ENCODE results near the gene TREM2.

TREM2 gene

DNA sequence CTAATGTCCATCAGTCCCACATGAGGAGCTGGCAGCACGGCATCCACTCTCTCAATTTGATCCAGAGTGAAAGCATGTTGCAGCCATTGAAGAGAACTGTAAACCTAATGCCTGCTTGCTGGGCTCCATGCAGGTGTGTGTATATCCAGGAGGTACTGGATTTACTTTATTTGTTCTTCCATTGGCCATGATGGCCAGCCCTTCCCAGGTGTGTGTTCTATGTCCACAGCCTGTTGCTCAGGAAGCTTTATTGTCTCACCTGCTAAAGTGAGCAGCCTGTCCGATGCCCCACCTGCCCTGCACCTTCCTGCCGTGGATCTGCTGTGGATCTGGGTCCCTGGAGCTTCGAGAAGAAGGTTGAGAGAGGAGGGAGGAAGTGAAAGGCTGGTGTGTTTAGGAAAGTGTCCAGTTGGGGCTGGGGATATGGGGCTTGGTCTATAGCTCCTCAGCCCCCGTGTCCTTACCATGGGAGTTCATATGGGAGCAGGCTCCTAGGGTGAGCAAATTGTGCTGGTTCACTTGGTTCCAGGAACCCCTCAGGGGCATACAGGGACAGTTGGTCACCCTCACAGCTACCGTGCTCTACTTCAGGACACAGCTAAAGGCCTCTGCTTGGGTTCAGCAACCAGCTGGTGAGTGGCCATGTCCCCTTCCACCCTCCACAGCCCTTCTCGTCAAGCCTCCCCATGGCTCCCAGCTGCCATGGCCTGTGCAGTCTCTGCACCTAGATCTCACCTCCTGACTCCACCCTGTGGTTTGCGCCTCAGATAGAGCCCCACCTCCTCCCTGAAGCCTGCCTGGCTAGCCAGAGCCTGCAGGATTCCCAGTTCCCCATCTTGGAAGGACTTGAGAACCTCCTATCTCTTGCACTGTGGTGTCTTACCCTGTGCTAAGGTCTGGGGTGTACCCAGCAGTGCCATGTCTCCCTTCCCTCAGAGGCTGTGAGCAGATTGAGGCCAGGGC, 25.3 kb upstream of the TREM2 start:
- TF ChIP-seq, protein P1, sequence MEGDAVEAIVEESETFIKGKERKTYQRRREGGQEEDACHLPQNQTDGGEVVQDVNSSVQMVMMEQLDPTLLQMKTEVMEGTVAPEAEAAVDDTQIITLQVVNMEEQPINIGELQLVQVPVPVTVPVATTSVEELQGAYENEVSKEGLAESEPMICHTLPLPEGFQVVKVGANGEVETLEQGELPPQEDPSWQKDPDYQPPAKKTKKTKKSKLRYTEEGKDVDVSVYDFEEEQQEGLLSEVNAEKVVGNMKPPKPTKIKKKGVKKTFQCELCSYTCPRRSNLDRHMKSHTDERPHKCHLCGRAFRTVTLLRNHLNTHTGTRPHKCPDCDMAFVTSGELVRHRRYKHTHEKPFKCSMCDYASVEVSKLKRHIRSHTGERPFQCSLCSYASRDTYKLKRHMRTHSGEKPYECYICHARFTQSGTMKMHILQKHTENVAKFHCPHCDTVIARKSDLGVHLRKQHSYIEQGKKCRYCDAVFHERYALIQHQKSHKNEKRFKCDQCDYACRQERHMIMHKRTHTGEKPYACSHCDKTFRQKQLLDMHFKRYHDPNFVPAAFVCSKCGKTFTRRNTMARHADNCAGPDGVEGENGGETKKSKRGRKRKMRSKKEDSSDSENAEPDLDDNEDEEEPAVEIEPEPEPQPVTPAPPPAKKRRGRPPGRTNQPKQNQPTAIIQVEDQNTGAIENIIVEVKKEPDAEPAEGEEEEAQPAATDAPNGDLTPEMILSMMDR (IDR thresholded peaks at IDR 0.05; ENCODE audit: insufficient read depth, low read length, missing control alignments): no peak
- no peak overlapping the region for H3K4me3 ChIP-seq (ENCODE audit: low read depth, low read length)
- POLR2A ChIA-PET: no interaction called here
- CTCF ChIA-PET: no interaction called here
- DNase-seq (ENCODE audit: low read depth, low spot score): no peak

DNA sequence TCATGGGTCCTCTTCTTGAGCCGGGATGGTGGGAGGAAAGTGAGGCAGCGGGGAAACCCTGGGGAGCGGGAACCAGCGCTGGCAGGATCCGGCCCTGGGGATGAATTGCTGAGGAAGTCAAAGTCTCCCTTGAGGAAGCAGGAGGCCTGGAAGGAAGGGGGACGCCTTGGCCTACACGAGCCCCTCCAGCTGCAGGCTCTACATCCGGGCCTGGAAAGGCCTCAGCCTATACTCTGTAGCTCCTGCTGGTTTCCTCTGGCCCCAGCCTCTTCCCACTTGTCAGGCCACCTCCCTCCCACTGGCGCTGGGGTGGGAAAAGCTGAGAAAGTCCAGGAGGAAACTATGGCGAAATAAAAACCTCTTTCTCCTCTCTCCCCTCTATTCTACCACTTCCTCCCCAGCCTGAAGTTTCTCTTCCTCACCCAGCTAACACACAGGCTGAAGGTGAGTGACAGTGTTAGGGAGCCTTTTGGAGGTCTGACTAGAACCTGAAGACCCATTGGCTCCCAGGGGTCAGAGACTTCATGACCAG, 23.2 kb upstream of the TREM2 start:
- DNase-seq (ENCODE audit: low read depth, low spot score): no peak
- TF ChIP-seq, protein P1 (IDR thresholded peaks at IDR 0.05; ENCODE audit: insufficient read depth, low read length, missing control alignments): no peak
- H3K4me3 ChIP-seq (ENCODE audit: low read depth, low read length): no peak overlapping the region
- CTCF ChIA-PET: interaction anchor here (1.7 to 6.8 kb wide), 2 partner anchors 8 to 95 kb away, joined by 3 to 63 read pairs; no protein-coding TSS in a partner anchor
- POLR2A ChIA-PET: no interaction called here

DNA sequence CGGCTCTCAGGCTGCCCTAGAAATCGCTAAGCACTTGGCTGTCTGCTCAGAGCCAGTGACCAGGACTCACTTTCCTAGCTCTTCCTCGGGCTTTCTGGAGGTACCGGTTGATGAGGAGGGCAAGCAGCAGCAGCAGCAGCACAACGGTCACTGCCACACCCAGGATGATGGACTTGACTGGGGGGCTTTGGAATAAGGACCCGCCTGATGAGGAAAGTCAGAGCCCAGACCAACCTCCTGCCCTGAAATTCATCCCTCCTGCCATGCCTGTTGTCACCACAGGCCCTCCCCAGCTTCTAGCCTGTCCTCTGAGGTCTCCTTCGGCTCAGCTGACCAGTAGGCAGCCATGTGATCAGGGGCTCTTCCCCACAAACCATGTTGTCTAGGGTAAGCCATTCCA, 21.8 kb upstream of the TREM2 start:
- POLR2A ChIA-PET: no interaction called here
- TF ChIP-seq, protein P1 (IDR thresholded peaks at IDR 0.05; ENCODE audit: insufficient read depth, low read length, missing control alignments): no peak
- H3K4me3 ChIP-seq (ENCODE audit: low read depth, low read length): no peak overlapping the region
- CTCF ChIA-PET: interaction anchor here (0.7 to 6.8 kb wide), 4 partner anchors 10 to 135 kb away, joined by 3 to 63 read pairs (median 4); no protein-coding TSS in a partner anchor
- no peak for DNase-seq (ENCODE audit: low read depth, low spot score)

DNA sequence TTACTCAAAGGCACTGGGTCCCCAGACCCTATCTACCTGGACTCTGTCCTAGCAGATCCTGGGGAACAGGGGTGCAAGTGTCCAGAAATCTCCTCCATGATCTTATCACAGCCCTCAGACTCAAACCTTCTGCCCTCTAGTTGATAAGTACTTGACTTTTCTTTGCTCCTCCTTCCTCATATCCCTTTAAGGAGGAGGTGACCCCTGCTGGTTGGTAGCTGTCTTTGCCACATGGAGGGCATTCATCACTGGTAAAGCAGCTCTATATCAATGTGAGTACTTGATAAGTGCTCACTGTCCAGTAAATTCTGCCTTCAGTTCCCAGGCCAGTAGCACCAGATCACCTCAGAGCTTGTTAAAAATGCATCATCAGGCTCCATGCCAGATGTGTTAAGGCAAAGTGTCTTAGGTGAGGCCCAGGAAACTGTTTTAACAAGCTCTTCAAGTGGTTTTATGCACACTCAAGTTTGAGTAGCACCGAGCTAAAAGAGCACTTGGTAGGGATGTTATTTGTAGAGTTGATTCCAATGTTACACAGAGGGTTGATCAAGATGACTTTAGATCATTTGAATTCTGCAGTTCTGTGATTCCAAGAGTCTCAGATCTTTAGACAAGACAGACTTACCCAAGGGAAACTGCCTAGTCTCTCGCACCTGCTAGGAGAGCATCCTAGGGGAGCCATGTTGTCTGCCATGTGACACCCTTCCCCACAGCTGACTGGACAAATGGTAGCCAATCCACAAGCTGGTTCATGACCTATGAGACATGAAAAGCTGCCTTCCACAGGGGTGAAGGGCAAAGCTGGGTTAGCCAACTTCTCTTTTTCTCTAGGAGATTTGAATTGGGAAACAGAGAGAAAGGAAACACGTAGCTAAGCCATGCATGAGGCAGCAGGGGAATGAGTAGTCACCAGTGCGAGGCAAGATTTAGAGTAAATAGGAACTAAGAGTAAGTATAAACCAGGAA, 19.4 kb upstream of the TREM2 start:
- ChIA-PET CTCF (interaction anchor here (0.8 to 6.8 kb wide), 19 partner anchors 8 to 112 kb away, joined by 3 to 63 read pairs (median 4); partner anchors contain the start of genes NFYA, OARD1 and TREML1), POLR2A (no interaction called here)
- TF ChIP-seq, protein P1 (IDR thresholded peaks at IDR 0.05; ENCODE audit: insufficient read depth, low read length, missing control alignments): peak; percentile 72
- peak; percentile 28 for DNase-seq (ENCODE audit: low read depth, low spot score)
- H3K4me3 ChIP-seq (ENCODE audit: low read depth, low read length): no peak overlapping the region

DNA sequence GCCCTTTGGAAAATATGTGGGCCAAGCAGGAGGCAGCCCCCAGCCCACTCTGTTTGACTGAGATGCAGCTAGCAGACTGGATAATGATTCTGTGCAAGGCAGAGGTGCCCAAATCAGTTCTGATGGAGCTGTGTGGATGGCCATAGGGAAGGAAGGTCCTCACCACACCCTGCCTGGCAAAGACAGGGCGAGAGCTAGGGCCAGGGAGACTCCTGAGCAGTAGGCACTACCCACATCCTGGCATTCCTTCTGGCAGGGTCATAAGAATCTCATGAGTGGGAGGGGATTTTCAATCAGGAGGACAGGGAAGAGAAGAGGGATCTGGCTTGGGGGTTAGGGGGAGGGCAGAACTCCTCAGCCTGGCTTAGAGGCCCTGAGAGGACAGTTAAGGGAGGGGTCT, 18.6 kb upstream of the TREM2 start:
- no peak for DNase-seq (ENCODE audit: low read depth, low spot score)
- ChIA-PET POLR2A (no interaction called here), CTCF (interaction anchor here (0.6 to 6.8 kb wide), 14 partner anchors 11 to 444 kb away, joined by 3 to 63 read pairs (median 4); partner anchors contain the start of genes NFYA, OARD1 and TREML1)
- H3K4me3 ChIP-seq (ENCODE audit: low read depth, low read length): no peak overlapping the region
- TF ChIP-seq, protein P1 (IDR thresholded peaks at IDR 0.05; ENCODE audit: insufficient read depth, low read length, missing control alignments): no peak

Measured in AG04449 (cell line).